Muscle layer of colon (tissue), 2 donors: ENCODE measurements around the gene SYF2.

Experiments
- H3K27ac ChIP-seq: one replicate; pipeline ENCODE4 v1.7.0; 2013; ENCODE audit warnings: low read depth, mild to moderate bottlenecking, low read length, moderate library complexity
- H3K27me3 ChIP-seq, 2 donors: one replicate each; pipeline ENCODE4 v1.7.0; 2013; ENCODE audit warnings: low read length in 2 of 2, mild to moderate bottlenecking in 2 of 2; ENCODE audit not compliant: insufficient read depth in 2 of 2, control insufficient read depth in 1 of 2
- H3K36me3 ChIP-seq: one replicate; pipeline ENCODE4 v1.7.0; 2013; ENCODE audit warnings: mild to moderate bottlenecking, low read length; ENCODE audit not compliant: insufficient read depth
- H3K4me1 ChIP-seq: one replicate; pipeline ENCODE4 v1.7.0; 2013; ENCODE audit warnings: mild to moderate bottlenecking, low read length; ENCODE audit not compliant: insufficient read depth
- H3K4me3 ChIP-seq, 2 donors: one replicate each; pipeline ENCODE4 v1.7.0; 2013; ENCODE audit warnings: low read length in 2 of 2, low read depth in 1 of 2, mild to moderate bottlenecking in 1 of 2, moderate library complexity in 1 of 2
- H3K9ac ChIP-seq: one replicate; pipeline ENCODE4 v1.7.0; 2013; ENCODE audit warnings: low read length
- H3K9me3 ChIP-seq: one replicate; pipeline ENCODE4 v1.7.0; 2013; ENCODE audit warnings: mild to moderate bottlenecking, low read length
- donor health status: abdominal sarcoma.
- donor health status: Adenocarcinoma of cecum.

The SYF2 gene

DNA sequence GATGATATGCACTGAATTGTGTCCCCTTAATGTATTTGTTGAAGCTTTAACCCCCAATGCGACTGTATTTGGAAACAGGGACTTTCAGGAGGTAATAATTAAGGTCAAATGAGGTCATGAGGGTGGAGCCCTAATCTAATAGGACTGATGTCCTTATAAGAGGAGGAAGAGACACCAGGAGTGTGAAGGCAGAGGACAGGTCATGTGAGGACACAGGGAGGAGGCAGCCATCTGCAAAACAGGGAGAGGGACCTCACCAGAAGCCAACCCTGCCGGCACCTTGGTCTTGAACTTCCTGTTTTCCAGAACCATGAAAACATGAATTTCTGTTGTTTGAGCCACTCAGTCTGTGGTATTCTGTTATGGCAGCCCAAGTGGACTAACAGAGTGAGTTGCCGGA lies 15.3 kb downstream of the SYF2 start:
- peaks cover 14% of the 10 kb centered on the region for H3K36me3 ChIP-seq

DNA sequence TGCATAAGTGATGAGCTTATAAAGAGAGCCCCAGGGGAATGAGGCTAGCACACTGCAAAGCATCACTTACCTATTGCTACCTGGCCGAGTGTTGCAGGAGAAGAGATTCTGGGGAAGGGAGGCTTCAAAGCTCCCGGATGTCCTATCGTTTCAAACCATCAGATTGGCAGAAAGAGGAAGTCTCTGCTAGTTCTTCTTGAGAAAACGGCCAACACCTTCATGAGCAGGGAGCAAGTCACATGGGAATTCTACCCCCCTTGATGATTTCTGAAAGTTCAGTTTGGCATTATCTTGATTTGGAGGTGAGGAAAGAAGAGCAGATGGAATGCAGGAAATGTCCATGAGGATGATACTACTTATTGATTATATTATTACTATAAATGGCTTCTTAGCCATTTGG lies 16.2 kb downstream of the SYF2 start:
- H3K4me1 ChIP-seq = no peaks in the 10 kb centered on the region
- no peak overlapping the region for H3K4me3 ChIP-seq
- H3K27ac ChIP-seq = no peak overlapping the region
- no peak overlapping the region for H3K9ac ChIP-seq
- no peaks in the 10 kb centered on the region for H3K9me3 ChIP-seq
- no peaks in the 10 kb centered on the region for H3K27me3 ChIP-seq
- H3K36me3 ChIP-seq = peaks cover 8% of the 10 kb centered on the region

More for the DNA sequence above, 15.3 kb downstream of the SYF2 start:
- no peaks in the 10 kb centered on the region for H3K9me3 ChIP-seq
- no peak overlapping the region for H3K27ac ChIP-seq
- H3K4me3 ChIP-seq = no peak overlapping the region
- H3K27me3 ChIP-seq = no peaks in the 10 kb centered on the region
- no peaks in the 10 kb centered on the region for H3K4me1 ChIP-seq
- no peak overlapping the region for H3K9ac ChIP-seq

DNA sequence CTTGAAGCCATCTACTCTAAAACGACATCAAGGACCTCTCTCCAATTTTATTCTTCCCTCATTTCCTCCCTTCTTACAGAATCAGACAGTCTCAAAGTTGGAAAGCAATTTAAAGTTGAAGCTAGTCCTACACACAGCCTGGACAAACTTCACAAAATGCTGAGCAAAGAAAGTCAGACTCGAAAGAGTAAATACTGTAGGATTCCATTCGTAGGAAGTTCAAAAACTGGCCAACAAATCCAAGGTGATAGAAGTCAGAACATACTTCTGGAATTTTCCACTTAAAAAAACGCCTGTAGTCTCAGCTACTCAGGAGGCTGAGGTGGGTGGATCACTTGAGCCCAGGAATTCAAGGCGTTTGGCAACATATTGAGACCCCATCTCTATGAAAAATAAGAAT lies 19.6 kb downstream of the SYF2 start:
- no peaks in the 10 kb centered on the region for H3K9me3 ChIP-seq
- H3K27me3 ChIP-seq = peaks cover 6% of the 10 kb centered on the region in 2 donors
- H3K27ac ChIP-seq = no peak overlapping the region
- H3K4me3 ChIP-seq = no peak overlapping the region
- H3K4me1 ChIP-seq = no peaks in the 10 kb centered on the region
- H3K36me3 ChIP-seq = no peaks in the 10 kb centered on the region
- no peak overlapping the region for H3K9ac ChIP-seq

DNA sequence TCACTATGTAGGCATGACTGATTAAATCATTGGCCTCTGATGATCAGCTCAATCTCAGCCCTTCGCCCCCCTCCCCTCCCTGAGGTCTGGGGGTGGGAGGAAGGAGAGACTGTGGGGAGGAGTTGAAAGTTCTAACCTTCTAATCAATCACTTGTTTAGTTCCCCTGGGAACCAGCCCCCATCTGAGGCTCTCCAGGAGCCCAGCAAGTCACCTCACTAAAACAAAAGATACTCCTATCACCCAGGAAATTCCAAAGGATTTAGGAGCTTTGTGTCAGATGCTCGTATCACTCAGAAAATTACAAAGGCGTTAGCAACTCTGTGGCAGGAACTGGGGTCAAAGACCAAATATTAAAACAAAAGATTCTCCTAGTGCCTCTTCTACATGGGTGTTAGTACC lies 21.6 kb downstream of the SYF2 start:
- no peak overlapping the region for H3K9ac ChIP-seq
- H3K4me3 ChIP-seq = no peak overlapping the region
- no peaks in the 10 kb centered on the region for H3K9me3 ChIP-seq
- no peaks in the 10 kb centered on the region for H3K36me3 ChIP-seq
- no peaks in the 10 kb centered on the region for H3K4me1 ChIP-seq
- no peak overlapping the region for H3K27ac ChIP-seq
- H3K27me3 ChIP-seq = peaks cover 6% of the 10 kb centered on the region in 2 donors

GRCh38 chr1:25209516-25209915 lies 22.8 kb downstream of the SYF2 start:
- Histone ChIP-seq H3K27me3 (peaks cover 6% of the 10 kb centered on the region in 2 donors), H3K36me3 (no peaks in the 10 kb centered on the region)

GRCh38 chr1:25208561-25209222 lies 23.6 kb downstream of the SYF2 start:
- no peak overlapping the region for H3K27ac ChIP-seq
- H3K9me3 ChIP-seq = no peaks in the 10 kb centered on the region
- no peak overlapping the region for H3K4me3 ChIP-seq
- H3K27me3 ChIP-seq = peaks cover 6% of the 10 kb centered on the region in 2 donors
- no peaks in the 10 kb centered on the region for H3K36me3 ChIP-seq
- H3K4me1 ChIP-seq = peaks cover 7% of the 10 kb centered on the region
- H3K9ac ChIP-seq = no peak overlapping the region

More at GRCh38 chr1:25209516-25209915, 22.8 kb downstream of the SYF2 start:
- no peaks in the 10 kb centered on the region for H3K9me3 ChIP-seq
- H3K4me3 ChIP-seq = no peak overlapping the region
- no peak overlapping the region for H3K9ac ChIP-seq
- peaks cover 7% of the 10 kb centered on the region for H3K4me1 ChIP-seq
- no peak overlapping the region for H3K27ac ChIP-seq

DNA sequence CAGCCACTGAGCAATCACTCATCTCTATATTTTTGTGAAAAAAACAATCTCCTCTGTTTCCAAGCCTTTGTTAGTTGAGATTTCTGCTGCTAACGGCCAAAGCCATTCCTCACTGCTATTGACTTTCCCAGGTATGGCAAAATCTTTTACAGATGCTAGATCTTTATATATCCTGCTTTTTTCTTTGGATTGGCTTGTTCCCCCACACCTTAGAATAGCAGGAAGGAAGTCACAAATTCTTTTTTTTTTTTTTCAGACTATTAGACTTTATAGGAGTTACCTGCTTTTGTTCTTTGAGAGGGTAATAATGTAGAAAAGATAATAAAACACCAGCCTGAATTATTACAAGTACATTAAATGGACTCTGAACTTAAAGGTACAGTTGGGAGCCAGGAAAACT lies 24.2 kb downstream of the SYF2 start:
- H3K27me3 ChIP-seq = peaks cover 6% of the 10 kb centered on the region in 2 donors
- peaks cover 7% of the 10 kb centered on the region for H3K4me1 ChIP-seq
- no peaks in the 10 kb centered on the region for H3K9me3 ChIP-seq
- no peaks in the 10 kb centered on the region for H3K36me3 ChIP-seq
- no peak overlapping the region for H3K4me3 ChIP-seq
- H3K9ac ChIP-seq = no peak overlapping the region
- no peak overlapping the region for H3K27ac ChIP-seq

DNA sequence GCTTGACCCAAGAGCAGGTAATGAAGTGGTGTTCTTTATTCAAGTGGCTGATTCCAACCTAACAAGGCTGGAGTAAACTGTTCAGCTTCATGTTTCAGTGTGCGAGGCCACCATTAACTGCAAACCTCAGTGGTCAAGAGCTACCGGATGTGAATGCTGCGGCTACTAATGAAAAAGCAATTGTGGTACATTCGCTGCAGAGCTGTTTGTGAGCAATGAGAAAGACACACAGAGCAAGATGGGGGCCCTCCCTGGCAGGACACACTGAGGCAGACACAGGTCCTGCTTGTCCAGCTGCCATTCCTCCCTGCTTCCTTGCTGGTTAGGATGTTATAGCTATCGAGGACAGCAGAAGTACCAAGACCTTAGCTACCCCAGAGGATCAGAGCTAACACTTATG lies 26.1 kb downstream of the SYF2 start:
- no peak overlapping the region for H3K4me3 ChIP-seq
- no peaks in the 10 kb centered on the region for H3K36me3 ChIP-seq
- peaks cover 7% of the 10 kb centered on the region for H3K4me1 ChIP-seq
- no peak overlapping the region for H3K27ac ChIP-seq
- no peaks in the 10 kb centered on the region for H3K9me3 ChIP-seq
- H3K27me3 ChIP-seq = peaks cover 6% of the 10 kb centered on the region in 2 donors
- no peak overlapping the region for H3K9ac ChIP-seq

DNA sequence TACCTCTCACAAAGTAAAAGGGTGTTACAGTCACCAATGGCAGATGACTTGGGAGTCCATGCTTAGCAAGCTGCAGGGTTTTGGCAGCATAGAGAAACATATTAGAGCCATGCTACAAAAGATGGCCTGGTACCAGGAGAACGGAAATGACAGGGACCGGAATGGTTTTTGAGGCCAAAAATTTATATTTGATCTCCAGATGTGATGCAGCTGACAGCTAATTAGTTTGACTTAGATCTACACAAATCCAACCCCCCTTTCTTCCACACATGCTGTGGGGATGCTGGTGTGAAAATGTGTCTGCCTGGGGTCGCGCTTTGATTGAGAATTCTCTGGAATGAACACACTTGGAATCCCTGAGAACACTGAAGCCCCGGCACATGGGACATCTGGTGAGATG lies 26.5 kb downstream of the SYF2 start:
- Histone ChIP-seq H3K4me1 (peaks cover 7% of the 10 kb centered on the region), H3K27me3 (peaks cover 5 to 6% of the 10 kb centered on the region in 2 donors), H3K36me3 (no peaks in the 10 kb centered on the region), H3K4me3 (no peak overlapping the region), H3K27ac (no peak overlapping the region), H3K9ac (no peak overlapping the region), H3K9me3 (no peaks in the 10 kb centered on the region)

DNA sequence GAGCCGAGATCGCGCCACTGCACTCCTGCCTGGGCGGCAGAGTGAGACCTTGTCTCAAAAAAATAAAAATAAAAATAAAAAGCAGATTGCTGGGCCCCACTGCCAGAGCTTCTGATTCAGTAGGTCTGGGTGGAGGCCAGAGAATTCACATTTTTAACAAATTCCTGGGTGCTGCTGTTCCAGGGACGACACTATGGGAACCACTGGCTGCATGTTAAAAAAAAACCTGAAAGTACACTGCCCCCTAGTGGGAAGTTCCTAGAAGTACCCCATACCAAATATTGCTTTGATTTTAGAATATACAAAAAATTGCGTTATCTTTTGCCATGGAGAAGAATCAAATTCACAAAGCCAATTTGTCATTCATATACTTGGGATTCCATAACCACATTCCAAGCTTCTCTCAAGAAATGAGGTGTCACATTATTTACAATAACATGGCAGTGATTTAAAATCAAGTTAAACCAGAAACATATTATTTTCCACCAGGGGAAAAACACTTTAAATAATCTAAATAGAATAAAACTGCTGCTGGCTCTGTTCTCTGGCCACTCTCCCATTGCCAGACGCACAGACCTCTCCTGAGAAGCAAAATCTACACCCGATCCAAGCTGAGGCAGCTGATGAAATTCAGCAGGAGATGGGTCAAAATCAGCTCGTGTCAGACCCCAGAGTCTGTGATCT lies 27.4 kb downstream of the SYF2 start:
- H3K36me3 ChIP-seq = no peaks in the 10 kb centered on the region
- H3K4me3 ChIP-seq = no peak overlapping the region
- H3K27me3 ChIP-seq = no peaks in the 10 kb centered on the region
- no peaks in the 10 kb centered on the region for H3K9me3 ChIP-seq
- no peak overlapping the region for H3K9ac ChIP-seq
- H3K4me1 ChIP-seq = peaks cover 7% of the 10 kb centered on the region
- H3K27ac ChIP-seq = no peak overlapping the region

GRCh38 chr1:25201006-25201405 lies 31.3 kb downstream of the SYF2 start:
- H3K27ac ChIP-seq = no peak overlapping the region
- no peaks in the 10 kb centered on the region for H3K36me3 ChIP-seq
- H3K9me3 ChIP-seq = no peaks in the 10 kb centered on the region
- no peak overlapping the region for H3K4me3 ChIP-seq
- H3K27me3 ChIP-seq = no peaks in the 10 kb centered on the region
- peaks cover 16% of the 10 kb centered on the region for H3K4me1 ChIP-seq
- H3K9ac ChIP-seq = no peak overlapping the region
